GM19395 (cell line): ENCODE results near the gene DOK6.
"Not testable (repeated sequence)": the region's sequence is repeated elsewhere in the genome, so short reads cannot be mapped to it uniquely, and the experiment has no call there.

Source experiments
- ATAC-seq: cut with Tn5 transposase; IDR thresholded peaks from one replicate; pipeline ENCODE4 v1.9.1; 2021; ENCODE audit warnings: mild to moderate bottlenecking, moderate library complexity; ENCODE audit not compliant: unreplicated experiment

Gene DOK6

GRCh38 chr18:69400253-69400975 lies at the start of gene DOK6:
Gene DOK6 (plus strand): TSS chr18:69400888.
- ATAC-seq, result no peak

GRCh38 chr18:69353023-69353422 lies 47.7 kb upstream of the DOK6 start:
- ATAC-seq, result no peak

- no peak for ATAC-seq
Measured at GRCh38 chr18:69357590-69357989, 43.1 kb upstream of the DOK6 start.

GRCh38 chr18:69358212-69358895 lies 42.3 kb upstream of the DOK6 start:
- no peak for ATAC-seq

- ATAC-seq, result not testable (repeated sequence)
Measured at GRCh38 chr18:69359768-69360167, 40.9 kb upstream of the DOK6 start.

GRCh38 chr18:69364930-69365329 lies 35.8 kb upstream of the DOK6 start:
- no peak for ATAC-seq

GRCh38 chr18:69365658-69366057 lies 35.0 kb upstream of the DOK6 start:
- ATAC-seq, result no peak

GRCh38 chr18:69367104-69367503 lies 33.6 kb upstream of the DOK6 start:
- no peak for ATAC-seq

GRCh38 chr18:69371729-69372128 lies 29.0 kb upstream of the DOK6 start:
- no peak for ATAC-seq

- ATAC-seq, result no peak
Measured at GRCh38 chr18:69380324-69380723, 20.4 kb upstream of the DOK6 start.

GRCh38 chr18:69383186-69383585 lies 17.5 kb upstream of the DOK6 start:
- ATAC-seq, result no peak

GRCh38 chr18:69387186-69387585 lies 13.5 kb upstream of the DOK6 start:
- no peak for ATAC-seq

- ATAC-seq, result no peak
Measured at GRCh38 chr18:69388222-69388621, 12.5 kb upstream of the DOK6 start.

- no peak for ATAC-seq
Measured at GRCh38 chr18:69397096-69397495, 3.6 kb upstream of the DOK6 start.

GRCh38 chr18:69399253-69399652 lies 1.4 kb upstream of the DOK6 start:
- ATAC-seq, result no peak

- no peak for ATAC-seq
Measured at GRCh38 chr18:69400976-69401225, 213 bp downstream of the DOK6 start.

GRCh38 chr18:69401226-69401971 lies 711 bp downstream of the DOK6 start:
- no peak for ATAC-seq

- ATAC-seq, result no peak
Measured at GRCh38 chr18:69401972-69402532, 1.4 kb downstream of the DOK6 start.

GRCh38 chr18:69402533-69402989 lies 1.9 kb downstream of the DOK6 start:
- ATAC-seq, result no peak

GRCh38 chr18:69408522-69408921 lies 7.8 kb downstream of the DOK6 start:
- no peak for ATAC-seq

GRCh38 chr18:69411199-69411598 lies 10.5 kb downstream of the DOK6 start:
- ATAC-seq, result no peak

GRCh38 chr18:69414184-69414583 lies 13.5 kb downstream of the DOK6 start:
- ATAC-seq, result no peak
